ENCODE data around the gene ZNFX1. TPM values are rescaled to one million over a fixed set of nuclear protein-coding genes. Genes with fewer than 3 reads are reported as not detected.

The ZNFX1 gene
- total and polyA plus RNA-seq, 7 donors: 8.4 to 29.6 (median 21.7) TPM

- no peak for TF ChIP-seq CTCF (IDR thresholded peaks at IDR 0.05)
- Histone ChIP-seq H3K9me3 (peaks cover 2% of the 10 kb centered on the region), H3K4me1 (peaks cover 48% of the 10 kb centered on the region), H3K27ac (no peak overlapping the region), H3K27me3 (ENCODE audit: insufficient read depth in 3 of 3, low read length in 2 of 3) (no peaks in the 10 kb centered on the region), H3K36me3 (ENCODE audit: insufficient read depth in 1 of 2, low read depth in 1 of 2) (peaks cover 46 to 72% of the 10 kb centered on the region in 2 donors), H3K4me3 (peak overlapping the region; percentile 84)
- DNase-seq (no peak), ATAC-seq (no peak)
- intact Hi-C loops (cut with DNase I): no loop called here
- WGBS, 3 donors: 65 to 71% (median 71%) methylated on average over 13 of the region's 13 CpGs
Observed at GRCh38 chr20:49281059-49281912, 3.4 kb upstream of the ZNFX1 start.

- intact Hi-C loops (cut with DNase I): no loop called here
- H3K4me3 ChIP-seq: peak overlapping the region; percentile 84
- peaks cover 56% of the 10 kb centered on the region for H3K4me1 ChIP-seq
- no peak for TF ChIP-seq CTCF (IDR thresholded peaks at IDR 0.05)
- no peaks in the 10 kb centered on the region for H3K9me3 ChIP-seq
- DNase-seq (no peak), ATAC-seq (no peak)
- peak overlapping the region; percentile 18 for H3K27ac ChIP-seq
- peaks cover 40 to 67% of the 10 kb centered on the region in 2 donors for H3K36me3 ChIP-seq (ENCODE audit: insufficient read depth in 1 of 2, low read depth in 1 of 2)
- no peaks in the 10 kb centered on the region for H3K27me3 ChIP-seq (ENCODE audit: insufficient read depth in 3 of 3, low read length in 2 of 3)
- WGBS, 3 donors: 59 to 69% (median 69%) methylated on average over 6 of the region's 6 CpGs
Observed at GRCh38 chr20:49280463-49281058, 2.7 kb upstream of the ZNFX1 start.

GRCh38 chr20:49279677-49280462, 2.0 kb upstream of the ZNFX1 start:
- no peak for DNase-seq
- Histone ChIP-seq H3K27ac (peak overlapping the region; percentile 92), H3K4me3 (peak overlapping the region; percentile 84), H3K4me1 (peaks cover 59% of the 10 kb centered on the region), H3K9me3 (no peaks in the 10 kb centered on the region), H3K36me3 (ENCODE audit: insufficient read depth in 1 of 2, low read depth in 1 of 2) (peaks cover 36 to 67% of the 10 kb centered on the region in 2 donors), H3K27me3 (ENCODE audit: insufficient read depth in 3 of 3, low read length in 2 of 3) (no peaks in the 10 kb centered on the region)
- 60 to 65% (median 62%) methylated on average over 7 of the region's 7 CpGs for WGBS, 3 donors
- intact Hi-C loops (cut with DNase I): no loop called here
- no peak for ATAC-seq
- no peak for TF ChIP-seq CTCF (IDR thresholded peaks at IDR 0.05)

- Histone ChIP-seq H3K27me3 (ENCODE audit: insufficient read depth in 3 of 3, low read length in 2 of 3) (no peaks in the 10 kb centered on the region), H3K36me3 (ENCODE audit: insufficient read depth in 1 of 2, low read depth in 1 of 2) (peaks cover 35 to 66% of the 10 kb centered on the region in 2 donors), H3K4me1 (peaks cover 59% of the 10 kb centered on the region), H3K27ac (peak overlapping the region; percentile 92), H3K9me3 (no peaks in the 10 kb centered on the region), H3K4me3 (peak overlapping the region; percentile 84)
- WGBS, 3 donors: 12 to 16% (median 16%) methylated on average over 33 of the region's 33 CpGs
- TF ChIP-seq CTCF (IDR thresholded peaks at IDR 0.05): no peak
- intact Hi-C loops (cut with DNase I): no loop called here
- DNase-seq (no peak), ATAC-seq (peak in 3 of 4 donors; percentile 0 to 16 (median 1))
Observed at GRCh38 chr20:49278818-49279676, 1.2 kb upstream of the ZNFX1 start.
